NCI-H146 treated with DMSO at 0.1 percent for 48 hours (cell line): ENCODE data around the gene CD101.

ENCODE experiments used
- DNase-seq: peaks from one replicate; lab custom pipeline; 2025; ENCODE audit not compliant: unreplicated experiment; lab: John Stamatoyannopoulos, UW

The CD101 gene

GRCh38 chr1:116986421-116987255 lies 14.9 kb upstream of the CD101 start:
- DNase-seq = no peak

- DNase-seq = no peak
Observed at GRCh38 chr1:116987256-116987555, 14.4 kb upstream of the CD101 start.

- peak; percentile 69 for DNase-seq
Observed at GRCh38 chr1:116988248-116988647, 13.3 kb upstream of the CD101 start.

DNA sequence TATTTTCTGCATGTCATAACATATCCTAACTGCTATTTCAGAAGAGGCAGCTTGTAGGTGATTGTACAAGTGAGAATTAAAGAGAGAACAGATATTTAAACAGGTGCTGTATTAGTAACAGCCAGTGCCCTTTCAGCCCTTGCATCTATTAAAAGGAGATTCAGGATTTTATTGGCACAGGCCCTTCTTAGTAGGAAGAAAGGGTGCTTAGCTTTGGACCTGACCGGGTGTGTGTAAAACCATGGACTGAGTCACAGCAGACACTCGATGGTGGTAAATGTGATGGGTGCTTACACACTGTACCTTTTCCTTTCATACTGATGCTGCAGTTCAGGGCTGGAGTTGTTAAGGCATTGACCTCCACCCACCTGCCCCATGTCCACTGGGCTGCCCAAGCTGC lies 12.7 kb upstream of the CD101 start:
- peak; percentile 98 for DNase-seq

DNA sequence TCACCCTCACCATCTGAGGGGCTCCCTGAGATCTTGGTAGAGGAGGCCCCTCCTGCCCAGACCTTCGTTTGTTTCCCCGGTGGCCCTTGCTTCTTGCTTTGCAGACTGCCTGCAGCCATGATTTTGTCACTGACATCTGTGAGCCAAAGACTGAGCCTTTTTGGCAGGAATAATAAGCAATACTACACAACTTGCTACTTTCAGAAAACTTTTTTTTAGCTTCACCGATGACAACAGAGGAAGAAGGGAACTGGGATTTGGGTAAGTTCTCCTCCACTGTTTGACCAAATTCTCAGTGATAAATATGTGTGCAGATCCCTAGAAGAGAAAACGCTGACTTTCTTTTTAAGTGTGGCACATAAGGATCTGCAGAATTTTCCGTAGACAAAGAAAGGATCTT lies 11.7 kb upstream of the CD101 start:
- no peak for DNase-seq

GRCh38 chr1:116990612-116991151 lies 10.9 kb upstream of the CD101 start:
- DNase-seq = no peak

DNA sequence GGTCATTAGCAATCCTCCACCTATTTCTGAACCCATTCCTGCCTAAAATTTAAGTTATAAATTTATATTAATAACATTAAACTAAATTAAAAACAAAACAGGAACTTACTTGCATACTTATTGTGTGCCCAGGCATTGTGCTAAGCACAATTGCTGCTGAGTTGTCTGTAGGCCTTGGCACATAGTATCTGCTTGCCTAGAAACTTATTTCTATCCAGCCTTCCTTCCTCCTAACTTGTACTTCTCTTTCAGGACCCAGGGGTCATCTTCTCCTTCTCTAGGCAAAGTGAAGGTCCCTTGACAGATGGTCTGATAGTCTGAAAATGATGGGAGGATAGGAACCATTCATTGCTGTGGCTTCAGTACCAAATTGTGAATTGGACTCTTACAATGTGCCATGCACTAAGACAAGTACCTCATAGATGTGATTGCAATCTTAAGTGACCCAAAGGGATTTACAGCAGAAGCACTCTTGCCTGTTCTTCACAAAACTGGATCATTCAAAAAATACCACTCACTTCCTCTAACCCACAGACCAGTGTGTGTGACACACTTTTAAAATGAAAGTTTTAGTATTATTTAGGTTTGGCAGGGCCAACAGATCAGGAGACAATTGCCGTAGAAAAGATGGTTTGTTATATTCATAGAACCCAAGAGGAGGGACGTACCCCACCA lies 10.3 kb upstream of the CD101 start:
- DNase-seq = no peak

DNA sequence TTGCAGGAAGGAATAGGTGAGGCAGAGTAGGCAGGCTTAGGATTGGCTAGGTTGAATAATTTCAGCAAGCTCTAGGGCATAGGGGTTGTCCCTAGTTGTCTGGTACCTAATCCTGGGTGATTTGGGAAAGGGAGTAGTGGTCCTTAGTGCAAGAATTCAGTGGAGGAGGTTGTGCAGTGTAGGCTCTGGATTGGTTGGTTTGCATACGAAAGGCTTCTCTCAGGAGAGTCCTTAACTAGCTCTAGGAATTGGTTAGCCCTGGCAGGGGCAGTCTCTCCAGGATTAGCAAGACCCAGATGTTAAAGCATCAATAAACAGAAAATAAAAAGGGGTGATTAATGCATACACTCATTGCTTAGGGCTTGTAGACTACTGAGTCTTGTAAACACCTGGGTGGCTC lies 9.6 kb upstream of the CD101 start:
- no peak for DNase-seq

GRCh38 chr1:116993286-116993685 lies 8.3 kb upstream of the CD101 start:
- DNase-seq = no peak

DNA sequence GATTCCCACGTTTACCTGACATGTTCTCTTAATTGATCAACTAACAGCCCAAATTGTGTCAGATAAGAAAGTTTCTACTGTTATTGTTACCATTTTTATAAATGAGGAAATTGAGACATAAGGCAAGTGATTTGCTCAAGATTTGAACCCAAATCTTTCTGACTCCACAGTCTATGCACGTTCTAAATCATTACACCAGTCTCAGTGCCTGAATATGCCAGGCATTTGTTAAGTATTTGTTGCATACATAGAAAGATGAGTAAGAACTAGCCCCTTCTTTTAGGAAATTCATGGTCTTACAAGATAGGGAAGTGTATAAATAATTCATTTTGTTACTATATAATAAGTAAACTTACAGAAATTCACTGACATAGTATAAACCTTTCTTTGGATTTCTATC lies 7.1 kb upstream of the CD101 start:
- no peak for DNase-seq

- DNase-seq = no peak
Observed at GRCh38 chr1:116997066-116997465, 4.5 kb upstream of the CD101 start.

DNA sequence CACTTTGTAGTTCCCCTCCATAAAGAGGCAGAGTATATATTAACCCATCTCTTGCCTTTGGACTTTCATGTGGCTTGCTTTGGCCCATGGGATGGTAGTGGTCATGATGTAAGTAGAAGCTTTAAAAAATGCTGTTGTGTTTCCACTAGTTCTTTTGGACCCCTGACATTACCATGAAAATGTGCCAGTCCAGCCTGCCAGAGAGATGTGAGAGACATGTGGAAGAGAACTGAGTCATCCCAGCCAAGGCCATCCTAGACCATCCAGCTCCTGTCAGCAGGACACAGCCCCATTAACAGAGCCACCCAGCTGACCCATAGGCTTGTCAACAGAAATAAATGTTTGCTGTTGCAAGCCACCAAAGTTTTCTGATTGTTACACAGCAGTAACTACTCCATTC lies 3.9 kb upstream of the CD101 start:
- DNase-seq = no peak

GRCh38 chr1:116999596-116999995 lies 2.0 kb upstream of the CD101 start:
- no peak for DNase-seq

DNA sequence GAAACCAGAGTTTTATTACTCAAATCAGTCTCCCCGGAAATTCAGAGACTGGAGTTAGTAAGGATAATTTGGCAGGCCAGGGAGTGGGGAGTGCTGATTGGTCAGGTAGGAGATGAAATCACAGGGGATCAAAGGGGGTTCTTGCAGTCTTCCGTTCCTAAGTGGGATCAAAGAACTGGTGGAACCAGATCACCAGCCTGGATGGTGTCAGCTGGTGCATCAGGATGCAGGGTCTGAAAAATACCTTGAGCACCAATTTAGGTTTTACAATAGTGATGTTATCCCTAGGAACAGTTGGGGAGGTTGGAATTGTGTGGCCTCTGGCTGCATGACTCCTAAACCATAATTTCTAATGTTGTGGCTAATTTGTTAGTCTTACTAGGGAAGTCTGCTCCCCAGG lies 1.4 kb upstream of the CD101 start:
- DNase-seq = no peak

DNA sequence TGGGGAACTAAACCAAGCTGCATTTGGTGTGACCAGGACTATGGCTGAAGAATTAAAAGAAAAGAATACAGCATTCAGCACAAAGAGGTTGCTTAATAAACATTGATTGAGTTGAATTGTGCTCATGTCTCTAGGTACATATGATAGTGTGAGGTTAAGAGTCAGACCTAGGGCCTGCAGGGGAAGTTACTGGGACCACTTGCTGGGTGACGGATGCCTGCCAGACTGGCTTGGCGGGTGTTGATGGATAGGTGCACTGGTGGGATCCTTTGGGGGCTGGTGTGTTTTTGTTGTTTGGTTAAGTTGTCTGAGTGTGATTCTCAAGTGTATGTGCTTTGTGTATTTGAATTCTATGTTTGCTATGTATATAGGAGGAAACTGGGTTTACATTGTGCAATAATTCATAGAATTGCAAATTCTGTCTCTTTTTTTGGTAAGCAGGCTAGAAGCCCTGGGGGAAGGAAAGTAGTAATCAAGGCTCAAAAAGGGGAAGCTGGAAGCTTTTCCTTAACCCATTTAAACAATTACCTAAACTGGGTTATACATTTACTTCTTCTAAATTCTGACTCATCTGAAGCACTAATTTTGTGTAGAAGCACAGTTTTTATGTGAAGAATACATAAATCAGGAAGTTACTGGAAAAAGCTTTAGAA lies 1.8 kb downstream of the CD101 start:
- peak; percentile 39 for DNase-seq

DNA sequence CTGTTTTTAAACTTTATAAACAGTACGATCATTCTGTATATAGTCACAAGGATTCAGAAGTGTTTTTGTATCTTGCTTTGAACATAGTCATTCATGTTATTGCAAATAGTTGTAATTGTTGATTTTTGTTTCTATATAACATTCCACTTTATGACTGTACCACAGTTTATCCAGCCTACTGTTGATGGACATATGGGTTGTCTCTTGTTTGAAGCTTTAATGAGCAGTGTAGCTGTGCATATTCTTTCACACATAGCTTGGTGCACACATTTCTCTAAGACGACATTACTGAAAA lies 6.1 kb downstream of the CD101 start:
- DNase-seq = no peak

DNA sequence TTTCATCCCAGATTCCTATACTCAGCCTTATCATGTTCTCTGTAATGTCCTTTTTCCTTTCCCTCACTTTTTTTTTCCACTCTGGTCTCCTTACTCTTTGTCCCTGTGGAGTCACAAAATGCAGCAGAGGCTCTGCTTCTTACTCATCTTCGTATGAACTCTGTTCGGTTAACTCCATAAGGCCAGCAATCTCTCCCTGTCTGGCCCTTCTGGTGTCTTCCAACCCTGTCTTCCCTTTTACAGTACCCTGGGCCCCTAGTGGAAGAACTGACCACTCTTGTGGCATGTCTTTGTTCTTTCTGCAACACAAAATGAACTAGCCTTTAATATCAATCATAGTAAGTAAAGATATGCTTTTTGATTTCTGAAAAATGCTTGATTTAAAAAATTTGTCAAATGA lies 7.1 kb downstream of the CD101 start:
- DNase-seq = no peak

- DNase-seq = no peak
Observed at GRCh38 chr1:117009132-117009531, 7.6 kb downstream of the CD101 start.

DNA sequence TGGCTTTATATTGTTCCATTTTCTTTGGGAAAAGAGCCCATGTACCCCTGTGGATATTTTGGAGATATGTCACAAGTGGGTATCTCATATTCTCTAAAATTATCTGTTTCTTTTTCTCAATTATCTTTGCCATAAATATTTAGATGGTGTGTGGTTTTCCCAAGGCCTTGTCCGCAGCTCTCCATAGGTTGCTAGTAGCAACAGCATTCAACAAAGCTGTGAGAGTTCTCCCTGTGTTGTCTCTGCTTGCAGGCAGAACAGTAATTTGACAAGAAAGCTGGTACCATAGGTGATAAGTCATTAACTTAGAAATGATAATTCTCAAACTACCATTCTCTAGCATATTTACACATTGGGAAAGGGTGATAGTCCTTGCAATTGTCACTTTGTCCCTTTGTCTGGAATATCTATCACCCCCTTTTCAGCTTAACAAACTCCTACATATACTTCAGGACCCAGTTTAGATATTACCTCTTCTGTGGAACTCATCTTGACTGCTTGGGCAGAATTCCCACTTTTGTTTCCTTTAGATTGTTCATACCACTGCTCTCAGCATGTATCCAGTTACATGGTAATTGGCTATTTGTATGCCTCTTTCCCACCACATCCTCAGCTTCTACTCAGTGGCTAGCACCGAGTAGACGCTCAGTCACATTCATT lies 8.9 kb downstream of the CD101 start:
- no peak for DNase-seq

GRCh38 chr1:117011334-117011733 lies 9.8 kb downstream of the CD101 start:
- no peak for DNase-seq

GRCh38 chr1:117013309-117013858 lies 11.8 kb downstream of the CD101 start:
- DNase-seq = peak; percentile 18
